A549 treated with DMSO at 1 μM for 4 hours (cell line): Measurements from ENCODE around the gene FTMT. TPM values are rescaled to one million over a fixed set of nuclear protein-coding genes. Genes with fewer than 3 reads are reported as not detected.

ENCODE experiments used
- total RNA-seq: library from RNA; stranded (reverse); fragments of 200-300 nt; extraction: Qiagen RNA extraction; gene quantifications from 5 replicates; pipeline ENCODE4 v1.2.3, GENCODE V29; 2022; ENCODE audit warnings: low read depth

The FTMT gene
- total RNA-seq, result not detected in 5 replicates

DNA sequence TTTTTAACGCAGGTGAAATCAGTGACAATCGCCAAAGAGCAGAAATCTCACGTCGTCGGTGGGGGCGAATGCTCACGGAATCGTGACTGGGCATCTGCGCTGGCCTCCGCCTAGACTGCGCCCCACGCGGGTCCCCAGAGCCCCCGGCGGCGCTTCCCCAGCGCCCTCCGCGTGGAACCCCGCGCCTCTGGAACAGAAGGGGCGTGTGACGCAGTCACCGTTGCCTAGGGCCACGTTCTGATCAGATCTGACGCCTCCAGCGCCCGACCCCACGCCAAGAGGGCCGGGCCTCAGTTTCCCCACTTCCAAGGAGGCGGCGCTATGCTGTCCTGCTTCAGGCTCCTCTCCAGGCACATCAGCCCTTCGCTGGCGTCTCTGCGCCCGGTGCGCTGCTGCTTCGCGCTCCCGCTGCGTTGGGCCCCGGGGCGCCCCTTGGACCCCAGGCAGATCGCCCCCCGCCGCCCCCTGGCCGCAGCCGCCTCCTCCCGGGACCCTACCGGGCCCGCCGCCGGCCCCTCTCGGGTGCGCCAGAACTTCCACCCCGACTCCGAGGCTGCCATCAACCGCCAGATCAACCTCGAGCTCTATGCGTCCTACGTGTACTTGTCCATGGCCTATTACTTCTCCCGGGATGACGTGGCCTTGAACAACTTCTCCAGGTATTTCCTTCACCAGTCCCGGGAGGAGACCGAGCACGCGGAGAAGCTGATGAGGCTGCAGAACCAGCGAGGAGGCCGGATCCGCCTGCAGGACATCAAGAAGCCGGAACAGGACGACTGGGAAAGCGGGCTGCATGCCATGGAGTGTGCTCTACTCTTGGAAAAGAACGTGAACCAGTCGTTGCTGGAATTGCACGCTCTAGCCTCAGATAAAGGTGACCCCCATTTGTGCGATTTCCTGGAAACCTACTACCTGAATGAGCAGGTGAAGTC, at the start of gene FTMT:
FTMT (plus strand) TSS at position 240 of the 932 bp plus-strand sequence; CDS start at position 322, 82 bp downstream.

Other genes with a start within 250 kb of the FTMT start
- gene SRFBP1, start 110.1 kb downstream of the FTMT start, total RNA-seq, result 10.7 to 14.5 TPM (median 11.2 TPM) in 5 replicates
- gene LOX, start 226.4 kb downstream of the FTMT start, total RNA-seq, result 0.50 to 1.8 TPM (median 1.3 TPM) in 5 replicates